Measurements from ENCODE around the gene STARD3.

The STARD3 gene

DNA sequence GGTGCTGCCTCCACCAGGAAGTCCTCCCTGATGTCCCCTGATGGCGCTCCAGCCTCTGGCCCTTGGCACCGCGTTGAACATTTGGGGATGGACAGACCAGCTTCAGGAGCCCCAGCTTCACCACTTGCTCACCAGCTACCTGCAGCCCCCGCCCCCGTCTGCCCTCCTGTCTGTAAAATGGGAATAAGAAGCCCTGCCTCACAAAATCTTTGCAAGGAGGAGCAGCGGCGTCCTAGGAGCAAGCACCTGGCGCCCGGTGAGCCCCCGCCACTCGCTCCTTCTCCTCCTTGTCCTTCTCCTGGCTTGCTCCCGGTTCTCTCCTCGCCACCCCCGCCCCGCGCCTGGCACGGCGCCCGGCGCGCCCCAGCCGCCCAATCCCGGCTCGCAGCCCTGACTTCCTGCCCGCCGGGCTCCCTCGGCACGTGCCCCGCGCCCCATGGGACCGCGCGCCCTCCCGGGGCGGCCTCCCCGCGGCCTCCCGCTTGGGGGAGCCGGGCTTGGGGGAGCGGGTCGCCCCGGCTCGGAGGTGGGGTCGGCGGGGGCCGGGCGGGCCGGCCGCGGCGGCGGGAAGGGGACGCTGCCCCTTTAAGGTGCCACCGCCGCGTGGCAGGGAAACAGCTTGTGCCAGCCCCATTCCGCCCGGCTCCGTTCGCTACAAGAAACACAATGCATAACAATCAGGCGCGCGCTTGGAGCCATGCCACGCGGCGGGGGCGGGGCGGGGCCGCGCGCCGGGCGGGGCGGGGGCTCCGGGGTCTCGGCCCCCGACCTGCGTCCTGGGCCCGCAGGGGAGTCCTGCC, 19.3 kb upstream of the STARD3 start:
- H3F3A ChIP-seq (ENCODE audit: insufficient read depth, low read length): 0 out of 2 replicates have a peak, but pooled peaks cover 2% of the 10 kb centered on the region
- H3K4me1 ChIP-seq (ENCODE audit: insufficient read depth, low read length, severe bottlenecking): peaks cover 18% of the 10 kb centered on the region
- H3K36me3 ChIP-seq (ENCODE audit: insufficient read depth, low read length): no peaks in the 10 kb centered on the region
- peak overlapping the region; percentile 63 for H3K4me3 ChIP-seq (ENCODE audit: low read depth, low read length, poor library complexity, severe bottlenecking)
- no peak overlapping the region for H2AFZ ChIP-seq (ENCODE audit: low read length)
- TF ChIP-seq EZH2 (IDR thresholded peaks at IDR 0.05; ENCODE audit: borderline replicate concordance, low read length): no peak
- TF ChIP-seq, protein P1, sequence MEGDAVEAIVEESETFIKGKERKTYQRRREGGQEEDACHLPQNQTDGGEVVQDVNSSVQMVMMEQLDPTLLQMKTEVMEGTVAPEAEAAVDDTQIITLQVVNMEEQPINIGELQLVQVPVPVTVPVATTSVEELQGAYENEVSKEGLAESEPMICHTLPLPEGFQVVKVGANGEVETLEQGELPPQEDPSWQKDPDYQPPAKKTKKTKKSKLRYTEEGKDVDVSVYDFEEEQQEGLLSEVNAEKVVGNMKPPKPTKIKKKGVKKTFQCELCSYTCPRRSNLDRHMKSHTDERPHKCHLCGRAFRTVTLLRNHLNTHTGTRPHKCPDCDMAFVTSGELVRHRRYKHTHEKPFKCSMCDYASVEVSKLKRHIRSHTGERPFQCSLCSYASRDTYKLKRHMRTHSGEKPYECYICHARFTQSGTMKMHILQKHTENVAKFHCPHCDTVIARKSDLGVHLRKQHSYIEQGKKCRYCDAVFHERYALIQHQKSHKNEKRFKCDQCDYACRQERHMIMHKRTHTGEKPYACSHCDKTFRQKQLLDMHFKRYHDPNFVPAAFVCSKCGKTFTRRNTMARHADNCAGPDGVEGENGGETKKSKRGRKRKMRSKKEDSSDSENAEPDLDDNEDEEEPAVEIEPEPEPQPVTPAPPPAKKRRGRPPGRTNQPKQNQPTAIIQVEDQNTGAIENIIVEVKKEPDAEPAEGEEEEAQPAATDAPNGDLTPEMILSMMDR (IDR thresholded peaks at IDR 0.05; ENCODE audit: low read length): no peak
- peak overlapping the region; percentile 88 for H3K4me2 ChIP-seq (ENCODE audit: low read length)
- H3K9me2 ChIP-seq (ENCODE audit: low read depth, low read length): no peaks in the 10 kb centered on the region
- H3K27me3 ChIP-seq (ENCODE audit: insufficient read depth, low read length): no peaks in the 10 kb centered on the region; the same call in 1 of the 2 replicates
- H3K9me3 ChIP-seq (ENCODE audit: low read length): no peaks in the 10 kb centered on the region
- no peaks in the 10 kb centered on the region for H3K79me2 ChIP-seq (ENCODE audit: insufficient read depth, low read length)
- H4K20me1 ChIP-seq (ENCODE audit: insufficient read depth, low read length): no peaks in the 10 kb centered on the region
- peak overlapping the region; percentile 74 for H3K9ac ChIP-seq (ENCODE audit: low read length)
- no peak overlapping the region for H3K27ac ChIP-seq (ENCODE audit: low read depth, low read length, poor library complexity, severe bottlenecking)

DNA sequence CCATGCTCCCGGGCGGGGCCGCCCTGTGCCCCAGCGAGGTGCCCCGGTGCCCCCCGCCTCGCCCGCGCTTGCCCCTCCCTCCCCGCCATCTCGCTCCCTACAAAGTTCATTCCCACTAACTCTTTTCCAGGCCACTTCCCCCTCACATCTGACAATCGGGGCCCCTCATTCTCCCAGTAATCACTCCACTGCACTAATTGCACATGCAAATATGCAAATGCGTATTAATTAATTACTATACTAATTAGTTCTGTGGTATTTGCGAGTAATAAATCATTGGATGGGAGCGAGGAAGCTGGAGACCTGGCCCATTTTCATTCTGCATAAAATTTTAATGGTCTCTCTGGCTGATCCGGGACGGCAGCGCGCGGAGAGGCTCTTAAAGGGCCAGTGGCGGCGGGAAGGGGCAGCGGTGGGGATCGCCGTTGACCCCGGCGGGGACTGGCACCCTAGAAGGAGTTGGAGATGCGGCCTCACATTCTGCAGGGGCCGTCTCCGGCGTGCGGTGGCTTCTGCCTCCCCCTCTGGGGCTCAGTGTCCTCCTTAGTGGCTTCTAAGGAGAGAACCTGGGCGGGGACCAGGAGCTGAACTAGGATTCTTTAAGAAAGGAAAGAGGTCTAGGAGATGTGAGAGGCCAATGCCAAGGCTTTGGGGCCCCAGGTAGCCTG, 18.6 kb upstream of the STARD3 start:
- H3F3A ChIP-seq (ENCODE audit: insufficient read depth, low read length): 0 out of 2 replicates have a peak, but pooled peaks cover 2% of the 10 kb centered on the region
- peak overlapping the region; percentile 39; the same call in 1 of the 2 replicates for H2AFZ ChIP-seq (ENCODE audit: low read length)
- H3K79me2 ChIP-seq (ENCODE audit: insufficient read depth, low read length): no peaks in the 10 kb centered on the region
- no peaks in the 10 kb centered on the region for H3K9me3 ChIP-seq (ENCODE audit: low read length)
- no peaks in the 10 kb centered on the region for H3K36me3 ChIP-seq (ENCODE audit: insufficient read depth, low read length)
- H3K4me2 ChIP-seq (ENCODE audit: low read length): peak overlapping the region; percentile 88
- H3K9me2 ChIP-seq (ENCODE audit: low read depth, low read length): no peaks in the 10 kb centered on the region
- TF ChIP-seq, protein P1 (IDR thresholded peaks at IDR 0.05; ENCODE audit: low read length): no peak
- TF ChIP-seq EZH2 (IDR thresholded peaks at IDR 0.05; ENCODE audit: borderline replicate concordance, low read length): no peak
- peak overlapping the region; percentile 63 for H3K4me3 ChIP-seq (ENCODE audit: low read depth, low read length, poor library complexity, severe bottlenecking)
- no peak overlapping the region for H3K27ac ChIP-seq (ENCODE audit: low read depth, low read length, poor library complexity, severe bottlenecking)
- no peaks in the 10 kb centered on the region; the same call in 1 of the 2 replicates for H3K27me3 ChIP-seq (ENCODE audit: insufficient read depth, low read length)
- H4K20me1 ChIP-seq (ENCODE audit: insufficient read depth, low read length): no peaks in the 10 kb centered on the region
- H3K9ac ChIP-seq (ENCODE audit: low read length): peak overlapping the region; percentile 74
- peaks cover 24% of the 10 kb centered on the region for H3K4me1 ChIP-seq (ENCODE audit: insufficient read depth, low read length, severe bottlenecking)

DNA sequence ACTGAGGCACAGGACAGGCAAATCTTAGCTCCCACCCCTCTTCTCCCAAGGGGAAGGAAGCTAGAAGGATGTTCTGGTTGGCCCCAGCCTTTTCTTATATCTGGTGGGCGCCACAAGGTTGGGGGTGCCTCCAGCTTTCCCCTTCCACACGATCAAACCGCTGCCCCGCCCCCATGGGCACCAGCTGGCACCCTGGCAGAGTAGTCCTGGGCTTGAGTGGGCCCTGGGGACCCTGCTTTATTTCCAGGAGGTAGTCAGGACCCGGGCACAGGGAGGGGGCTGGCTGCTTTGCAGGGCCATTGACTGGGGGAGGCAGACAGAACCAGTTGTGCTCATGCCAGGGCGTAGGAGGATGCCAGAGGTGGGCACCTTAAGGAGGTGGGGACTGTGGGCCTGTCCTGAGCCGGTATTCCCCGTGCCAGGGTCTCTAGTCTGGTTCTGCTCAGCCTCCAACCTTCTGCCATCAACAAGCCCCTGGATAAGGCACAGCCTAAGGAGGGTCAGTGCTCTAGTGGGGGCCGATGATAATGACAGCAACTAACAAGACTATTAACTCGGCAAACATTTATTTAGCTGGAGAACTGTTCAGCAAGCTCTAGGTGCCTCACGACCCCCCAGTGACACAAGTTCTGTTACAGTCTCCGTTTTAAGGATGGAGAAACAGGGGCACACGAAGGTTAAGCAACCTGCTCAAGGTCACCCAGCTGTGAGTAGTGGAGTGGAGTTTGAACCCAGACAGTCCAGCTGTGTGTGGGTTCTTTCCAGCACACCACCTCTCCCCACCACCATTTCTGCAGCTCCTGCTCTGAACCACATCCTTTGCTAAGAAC, 17.8 kb upstream of the STARD3 start:
- Histone ChIP-seq H3K27me3 (ENCODE audit: insufficient read depth, low read length) (no peaks in the 10 kb centered on the region; the same call in 1 of the 2 replicates), H3F3A (ENCODE audit: insufficient read depth, low read length) (0 out of 2 replicates have a peak, but pooled peaks cover 2% of the 10 kb centered on the region), H3K36me3 (ENCODE audit: insufficient read depth, low read length) (no peaks in the 10 kb centered on the region), H3K9me3 (ENCODE audit: low read length) (no peaks in the 10 kb centered on the region), H4K20me1 (ENCODE audit: insufficient read depth, low read length) (no peaks in the 10 kb centered on the region), H3K4me1 (ENCODE audit: insufficient read depth, low read length, severe bottlenecking) (peaks cover 25% of the 10 kb centered on the region), H3K27ac (ENCODE audit: low read depth, low read length, poor library complexity, severe bottlenecking) (no peak overlapping the region), H3K4me2 (ENCODE audit: low read length) (no peak overlapping the region; the same call in 1 of the 2 replicates), H3K79me2 (ENCODE audit: insufficient read depth, low read length) (no peaks in the 10 kb centered on the region), H3K9ac (ENCODE audit: low read length) (no peak overlapping the region; the same call in 1 of the 2 replicates), H3K4me3 (ENCODE audit: low read depth, low read length, poor library complexity, severe bottlenecking) (no peak overlapping the region), H3K9me2 (ENCODE audit: low read depth, low read length) (no peaks in the 10 kb centered on the region), H2AFZ (ENCODE audit: low read length) (no peak overlapping the region)
- TF ChIP-seq, protein P1 (IDR thresholded peaks at IDR 0.05; ENCODE audit: low read length): no peak
- no peak for TF ChIP-seq EZH2 (IDR thresholded peaks at IDR 0.05; ENCODE audit: borderline replicate concordance, low read length)
